Stimulated activated CD8-positive, alpha-beta memory T cell treated with anti-CD3 and anti-CD28 coated beads, Interleukin-7, amount 100 ng/mL, for 48 hours (primary cell): ENCODE measurements around the gene NUF2.
"Not testable (repeated sequence)": the region's sequence is repeated elsewhere in the genome, so short reads cannot be mapped to it uniquely, and the experiment has no call there.

Experiments
- DNase-seq, 2 donors: peaks; one replicate each; pipeline ENCODE4 v3.0.0-alpha.2; 2020; ENCODE audit warnings: low read depth in 1 of 2; ENCODE audit errors: extremely low read depth in 1 of 2

Gene NUF2

GRCh38 chr1:163331116-163331515, 9.4 kb downstream of the NUF2 start:
- DNase-seq, result no peak

DNA sequence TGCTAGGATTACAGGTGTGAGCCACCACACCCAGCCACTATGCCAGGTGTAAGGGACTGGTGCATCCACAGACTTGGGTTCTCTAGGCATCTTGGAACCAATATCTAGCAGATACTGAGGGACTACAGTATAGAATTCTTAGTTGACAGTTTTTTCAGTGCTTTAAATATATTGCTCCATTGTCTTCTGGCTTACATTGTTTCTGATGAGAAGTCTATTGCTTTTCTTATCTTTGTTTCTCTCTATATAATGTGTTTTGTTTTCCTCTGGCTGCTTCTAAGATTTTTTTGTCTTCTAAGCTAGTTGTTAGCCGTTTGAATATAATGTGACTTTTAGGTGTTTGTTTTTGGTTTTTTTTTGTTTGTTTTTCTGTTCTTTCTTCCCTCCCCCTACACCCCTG, 13.5 kb downstream of the NUF2 start:
- no peak for DNase-seq

DNA sequence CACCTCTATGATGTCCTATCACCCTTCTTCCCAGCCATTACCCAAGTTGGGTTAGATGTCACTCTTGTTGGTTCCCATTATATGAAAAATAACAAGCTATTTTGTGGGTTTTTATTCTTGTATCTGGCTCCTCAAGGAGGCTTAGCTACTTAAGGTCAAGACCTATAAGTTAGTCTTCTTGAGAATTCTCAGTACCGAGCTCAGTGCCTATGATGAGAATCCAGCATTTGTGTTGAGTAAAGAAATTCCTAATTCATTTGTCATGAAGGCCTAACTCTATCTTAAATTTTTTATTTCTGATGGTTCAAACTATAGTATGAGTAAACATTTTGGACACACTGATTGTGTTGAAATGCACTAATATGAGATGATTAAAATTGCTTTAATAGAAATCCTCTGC, 15.9 kb downstream of the NUF2 start:
- no peak for DNase-seq

DNA sequence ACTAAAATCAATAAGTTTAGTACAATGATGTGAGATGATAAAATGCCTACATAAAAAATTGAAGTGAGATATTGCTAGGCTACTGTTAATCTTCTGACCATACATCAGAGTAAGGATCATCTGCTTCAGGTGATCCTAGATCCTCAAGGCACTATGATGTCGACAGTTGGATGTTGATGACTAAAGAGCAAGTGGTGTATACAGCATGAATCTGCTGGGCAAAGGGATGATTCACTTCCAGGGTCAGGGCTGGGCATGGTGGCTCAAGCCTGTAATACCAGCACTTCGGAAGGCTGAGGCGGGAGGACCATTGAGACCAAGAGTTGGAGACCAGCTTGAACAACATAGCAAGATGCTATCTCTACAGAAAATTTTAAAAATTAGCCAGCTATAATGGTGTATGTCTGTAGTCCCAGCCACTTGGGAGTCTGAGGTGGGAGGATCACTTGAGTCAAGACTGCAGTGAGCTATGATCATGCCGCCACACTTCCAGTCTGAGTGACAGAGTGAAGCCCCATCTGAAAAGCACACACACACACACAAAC, 24.6 kb downstream of the NUF2 start:
- DNase-seq, result no peak

DNA sequence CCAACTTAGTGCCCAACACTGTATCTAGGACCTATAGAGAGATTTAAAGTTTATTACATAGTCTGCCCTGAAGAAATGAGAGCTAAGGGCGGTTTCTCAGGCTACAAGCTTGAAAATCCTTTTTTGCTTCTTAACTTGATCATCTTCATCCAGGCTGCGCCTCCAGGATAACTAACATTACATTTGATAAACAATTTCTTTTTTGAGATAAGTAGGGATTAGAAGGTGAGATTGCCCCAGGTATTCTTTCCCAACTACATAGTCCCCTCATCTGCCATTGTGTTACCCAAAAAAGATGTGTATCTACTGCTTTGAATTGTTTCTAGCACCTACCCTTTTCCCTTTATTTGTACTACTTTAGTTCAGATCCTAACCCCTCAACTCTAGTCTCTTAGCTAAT, 25.4 kb downstream of the NUF2 start:
- DNase-seq, result no peak

- DNase-seq, result no peak
These were observed 30.2 kb downstream of the NUF2 start for GRCh38 chr1:163351912-163352311.

GRCh38 chr1:163357378-163357777, 35.6 kb downstream of the NUF2 start:
- DNase-seq, result no peak

DNA sequence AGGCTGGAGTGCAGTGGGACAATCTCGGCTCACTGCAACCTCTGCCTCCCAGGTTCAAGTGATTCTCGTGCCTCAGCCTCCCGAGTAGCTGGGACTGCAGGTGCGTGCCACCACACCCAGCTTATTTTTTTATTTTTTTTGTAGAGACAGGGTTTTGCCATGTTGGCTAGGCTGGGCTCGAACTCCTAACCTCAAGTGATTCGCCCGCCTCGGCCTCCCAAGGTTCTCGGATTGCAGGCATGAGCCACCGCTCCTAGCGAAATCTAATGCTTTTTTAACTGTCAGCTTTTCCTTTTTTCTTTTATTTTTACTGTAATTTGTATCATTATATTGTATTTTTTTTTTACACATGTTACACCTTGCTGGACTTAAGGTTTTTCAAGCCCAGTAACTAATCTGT, 36.4 kb downstream of the NUF2 start:
- DNase-seq, result not testable (repeated sequence)

DNA sequence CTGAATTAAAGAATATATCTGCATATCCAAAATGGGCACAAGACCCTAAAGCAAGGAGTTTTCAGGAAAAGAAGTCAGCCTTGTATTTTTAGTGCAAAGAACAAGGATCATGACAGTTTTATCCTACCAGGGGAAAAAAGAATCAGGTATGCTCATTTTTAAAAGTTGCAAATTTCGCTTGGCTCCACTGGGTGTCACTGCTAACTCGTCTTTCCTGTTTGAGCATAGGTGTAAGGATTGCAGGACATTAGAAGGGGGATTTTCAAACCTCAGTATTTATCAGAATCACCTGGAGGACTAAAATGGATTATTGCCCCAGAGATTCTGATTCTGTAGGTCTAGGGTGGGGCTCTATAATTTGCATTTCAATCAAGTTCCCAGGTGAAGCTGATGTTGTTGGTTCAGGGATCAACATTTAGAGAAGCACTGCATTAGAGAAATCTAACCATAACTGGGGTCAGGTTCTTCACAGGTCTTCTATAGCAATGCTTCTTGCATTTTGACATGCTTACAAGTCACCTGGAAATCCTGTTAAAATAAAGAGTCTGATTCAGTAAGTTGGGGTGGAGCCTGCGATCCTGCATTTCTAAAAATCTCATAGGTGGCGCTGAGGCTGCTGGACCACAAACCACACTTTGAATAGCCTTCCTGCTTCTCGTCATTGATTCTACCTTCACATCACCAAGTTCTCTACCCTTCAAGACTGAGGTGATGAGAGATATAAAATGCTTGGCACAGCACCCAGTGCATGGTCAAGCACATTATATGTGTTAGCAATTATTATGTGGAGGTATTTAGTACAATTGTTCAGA, 39.6 kb downstream of the NUF2 start:
- DNase-seq, result no peak

DNA sequence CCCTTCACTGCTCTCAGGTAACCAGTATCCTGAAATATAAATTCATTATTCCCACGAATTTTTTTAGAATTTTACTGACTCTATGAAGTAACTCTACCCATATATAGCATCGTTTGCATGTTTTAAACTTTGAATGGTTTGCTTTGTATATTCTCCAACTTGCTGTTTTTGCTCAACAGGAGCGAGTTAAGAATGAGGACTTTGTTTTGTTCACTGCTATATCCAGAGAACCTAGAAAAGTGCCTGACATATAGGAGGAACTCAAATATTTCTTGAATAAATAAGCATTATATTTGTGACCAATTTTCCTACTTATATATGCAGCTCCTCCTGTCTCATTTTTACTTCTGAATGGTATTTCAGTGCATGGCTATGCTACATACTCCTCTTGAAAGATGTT, 43.4 kb downstream of the NUF2 start:
- no peak for DNase-seq

- DNase-seq, result no peak
These were observed 44.8 kb downstream of the NUF2 start for GRCh38 chr1:163366555-163366954.

GRCh38 chr1:163367721-163368120, 46.0 kb downstream of the NUF2 start:
- DNase-seq, result no peak

GRCh38 chr1:163372576-163372975, 50.8 kb downstream of the NUF2 start:
- DNase-seq, result no peak

- no peak for DNase-seq
These were observed 56.8 kb downstream of the NUF2 start for GRCh38 chr1:163378554-163378953.

DNA sequence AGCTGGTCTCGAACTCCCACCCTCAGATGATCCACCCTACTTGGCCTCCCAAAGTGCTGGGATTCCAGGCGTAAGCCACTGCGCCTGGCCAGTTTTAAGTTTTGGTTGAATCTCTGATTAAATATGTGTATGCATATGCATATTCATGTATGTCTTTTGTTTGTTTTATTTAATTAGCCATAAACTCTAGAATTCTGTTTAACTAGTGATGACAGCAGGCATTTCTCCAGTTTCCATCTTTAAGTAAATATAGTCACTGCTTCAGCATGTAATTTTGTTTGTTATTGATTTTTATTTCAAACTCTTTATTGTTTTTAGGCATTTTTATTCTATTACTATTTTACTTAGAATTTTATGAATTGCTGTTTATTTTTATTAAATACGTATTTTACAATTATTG, 58.0 kb downstream of the NUF2 start:
- DNase-seq, result no peak

GRCh38 chr1:163381487-163382184, 59.9 kb downstream of the NUF2 start:
- DNase-seq, result no peak

GRCh38 chr1:163382395-163382794, 60.6 kb downstream of the NUF2 start:
- DNase-seq, result no peak

GRCh38 chr1:163387146-163387545, 65.4 kb downstream of the NUF2 start:
- no peak for DNase-seq

- no peak for DNase-seq
These were observed 67.2 kb downstream of the NUF2 start for GRCh38 chr1:163388970-163389369.

DNA sequence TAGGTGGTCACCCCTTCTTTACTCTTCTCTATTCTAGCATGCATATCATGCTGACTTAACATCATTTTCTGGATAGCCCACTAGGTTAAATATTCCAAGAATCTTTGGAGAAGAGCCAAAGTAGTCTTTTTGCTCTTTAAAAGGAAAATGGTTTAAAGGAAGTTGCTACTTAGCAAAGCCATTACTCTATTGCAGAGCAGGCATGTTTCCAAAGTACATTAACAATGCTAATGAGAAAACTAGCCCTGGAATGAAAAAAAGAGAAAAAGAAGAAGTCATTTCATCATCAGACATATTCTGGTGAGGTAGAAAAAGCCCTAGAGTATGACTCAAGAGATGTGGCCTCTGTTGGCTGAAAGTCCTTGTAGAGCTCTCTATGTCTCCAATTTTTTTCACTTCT, 74.0 kb downstream of the NUF2 start:
- DNase-seq, result no peak

GRCh38 chr1:163397451-163398200, 75.9 kb downstream of the NUF2 start:
- no peak for DNase-seq
